Fibroblast of peridontal ligament (primary cell): ENCODE measurements around the gene BANK1.

ENCODE experiments used
- DNase-seq: peaks from one replicate; pipeline ENCODE4 v3.0.0-alpha.2; 2010; ENCODE audit errors: extremely low read depth

The BANK1 gene

DNA sequence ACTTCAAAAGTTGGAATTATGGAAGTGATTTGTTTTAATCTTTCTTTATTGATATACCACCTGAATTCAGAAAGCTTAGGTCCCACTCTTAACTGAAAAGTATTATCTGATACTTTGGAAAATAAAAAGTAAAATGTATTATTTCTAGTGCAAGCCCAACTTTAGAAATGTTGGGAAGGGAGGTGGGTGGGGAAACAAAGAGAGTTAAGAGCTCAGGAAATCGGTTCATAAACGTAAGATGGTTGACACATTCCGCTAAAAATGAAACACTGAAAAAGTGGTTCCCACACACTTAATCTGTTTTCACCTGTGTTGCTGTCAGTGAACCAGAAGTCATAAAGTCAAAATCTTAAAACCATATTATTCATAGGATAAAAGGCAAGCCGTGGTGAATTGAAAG lies 237.4 kb downstream of the BANK1 start:
- DNase-seq: no peak

DNA sequence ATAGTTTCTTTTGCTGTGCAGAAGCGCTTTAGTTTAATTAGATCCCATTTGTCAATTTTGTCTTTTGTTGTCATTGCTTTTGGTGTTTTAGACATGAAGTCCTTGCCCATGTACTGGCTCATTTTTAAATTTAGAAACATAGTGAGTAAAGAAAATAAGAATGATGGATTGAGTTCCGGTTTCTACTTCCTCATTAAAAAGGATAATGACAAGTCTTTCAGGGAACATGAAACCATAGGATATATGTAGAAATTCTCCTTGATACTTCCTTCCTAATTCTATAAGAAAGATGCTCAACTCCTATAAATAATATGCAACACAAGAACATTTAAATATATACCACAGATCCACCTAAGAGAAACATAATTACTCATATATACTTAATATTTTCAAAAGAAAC lies 240.9 kb downstream of the BANK1 start:
- DNase-seq: no peak

DNA sequence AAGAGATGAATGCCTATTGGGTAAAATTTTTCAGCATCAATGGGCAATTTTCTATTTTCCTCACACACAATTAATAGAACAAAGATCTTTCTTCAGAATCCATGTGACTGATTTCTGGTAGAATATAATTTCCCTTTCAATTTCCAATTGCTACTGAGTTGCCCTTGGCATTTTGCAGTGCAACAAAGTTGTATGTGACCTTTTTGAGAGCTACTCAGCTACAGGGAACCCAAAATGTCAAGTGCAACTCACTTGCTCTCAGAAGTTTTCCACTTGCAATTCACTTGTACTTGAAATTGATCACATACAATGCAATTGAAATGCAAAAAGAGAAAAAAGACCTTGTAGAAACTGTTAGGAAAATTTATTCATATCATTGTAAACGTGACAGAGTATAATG lies 245.5 kb downstream of the BANK1 start:
- no peak for DNase-seq

DNA sequence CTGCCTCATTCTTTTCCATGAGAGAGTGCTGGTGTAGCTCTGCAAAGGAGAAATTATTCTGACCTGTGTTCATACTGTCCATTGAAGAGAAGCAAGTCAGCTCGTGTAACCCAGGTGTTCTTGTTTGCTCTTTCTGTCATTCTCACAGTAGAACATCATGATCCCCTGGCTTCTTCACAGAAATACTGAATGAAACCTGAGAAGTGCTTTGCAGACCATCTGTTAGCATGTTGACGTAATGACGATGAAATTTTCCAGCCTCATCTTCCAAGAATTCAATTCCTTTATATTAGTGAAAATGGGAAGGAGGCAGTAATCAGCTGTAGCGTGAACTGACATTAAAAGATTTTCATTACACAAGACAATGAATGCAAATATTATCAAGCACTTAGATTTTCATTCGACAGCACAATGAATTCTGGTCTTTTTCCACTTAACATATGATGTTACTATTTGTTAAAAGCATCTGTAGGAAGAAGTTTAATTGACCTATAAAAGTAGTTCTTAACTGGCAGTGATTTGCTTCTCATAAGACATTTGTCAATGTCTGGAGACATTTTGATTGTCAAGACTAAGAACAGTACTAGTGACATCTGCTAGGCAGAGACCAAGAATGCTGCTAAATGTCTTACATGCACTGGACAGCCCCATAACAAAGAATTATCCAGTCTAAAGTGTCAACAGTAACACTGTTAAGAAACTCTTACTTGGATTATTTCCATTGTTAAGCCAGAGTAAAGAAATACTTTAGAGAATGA lies 246.3 kb downstream of the BANK1 start:
- peak; percentile 24 for DNase-seq

DNA sequence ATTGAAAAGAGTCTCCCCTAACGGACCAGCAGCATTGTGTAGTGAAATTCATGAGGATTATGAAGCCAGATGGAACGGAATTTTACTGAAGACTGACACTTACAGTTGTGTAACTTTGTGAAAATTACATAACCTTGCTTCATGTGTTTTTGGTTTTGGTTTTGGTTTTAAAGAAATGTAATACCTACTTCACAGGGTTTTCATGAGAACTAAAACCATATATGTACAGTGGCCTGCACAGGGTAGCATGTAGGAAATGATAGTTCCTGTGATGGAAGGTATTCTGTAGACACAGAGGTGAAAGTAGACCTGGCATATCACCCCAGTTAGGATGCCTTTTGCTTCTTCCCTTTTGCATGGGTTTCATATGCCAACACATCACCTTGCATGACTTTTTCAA lies 247.0 kb downstream of the BANK1 start:
- peak; percentile 10 for DNase-seq

DNA sequence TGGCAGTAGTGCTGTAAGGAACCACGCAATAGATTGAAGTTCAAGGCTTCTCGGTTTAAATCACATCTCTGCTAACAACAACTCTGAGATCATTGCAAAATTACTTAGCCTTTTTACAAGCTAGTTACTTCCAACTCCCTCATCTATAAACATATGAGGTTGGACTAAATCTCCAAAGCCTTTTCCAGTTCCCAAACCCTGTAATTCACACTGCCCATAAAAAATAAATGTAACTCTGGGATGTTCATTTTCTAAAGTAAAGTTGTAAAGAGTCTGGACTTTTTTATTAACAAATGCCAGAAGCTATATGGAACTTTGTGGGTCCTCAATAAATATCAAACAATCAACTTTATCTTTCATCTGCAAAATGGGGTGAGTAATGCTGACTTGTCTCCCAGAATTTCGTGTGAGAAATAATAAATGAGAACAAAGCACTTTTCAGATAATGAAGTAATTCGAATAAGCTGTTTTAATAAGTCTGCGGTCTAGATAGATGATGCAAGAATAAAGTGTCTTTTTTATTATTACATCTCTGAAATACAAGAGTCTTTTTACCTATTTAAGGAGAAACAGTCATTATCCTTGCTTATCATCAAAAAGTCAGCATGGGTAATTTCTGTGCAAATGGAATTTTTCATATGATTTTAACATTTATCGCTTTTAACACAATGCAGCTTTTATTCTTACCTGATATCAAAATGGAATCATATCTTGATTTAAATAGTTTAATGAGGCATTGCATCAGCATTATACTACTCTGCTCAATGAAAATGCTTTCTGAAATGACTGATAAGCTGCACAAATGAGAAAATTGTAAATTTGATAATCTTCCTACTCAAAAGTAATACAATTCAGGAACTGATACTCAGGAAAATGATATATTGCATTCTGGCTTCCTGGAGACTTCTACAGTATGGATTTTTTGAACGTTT lies 252.6 kb downstream of the BANK1 start:
- peak; percentile 6 for DNase-seq

DNA sequence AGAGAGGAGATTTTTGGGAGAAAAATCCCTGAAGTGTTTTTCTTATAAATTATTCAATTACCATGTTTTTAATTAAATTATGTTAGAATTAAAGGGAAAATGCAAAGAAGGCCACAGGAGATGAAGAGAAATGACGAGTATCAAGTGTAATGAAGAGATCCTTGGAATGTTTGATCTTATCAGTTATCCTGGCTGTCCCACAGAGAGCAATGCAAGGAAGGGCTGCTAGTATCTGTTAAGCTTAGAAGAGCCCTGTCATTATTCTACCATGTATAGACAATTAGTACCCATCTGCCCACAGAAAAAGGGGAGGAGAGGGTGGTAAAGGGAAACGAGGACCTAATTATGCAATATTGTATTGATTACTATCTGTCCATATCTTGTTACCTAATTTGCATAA lies 257.1 kb downstream of the BANK1 start:
- no peak for DNase-seq

DNA sequence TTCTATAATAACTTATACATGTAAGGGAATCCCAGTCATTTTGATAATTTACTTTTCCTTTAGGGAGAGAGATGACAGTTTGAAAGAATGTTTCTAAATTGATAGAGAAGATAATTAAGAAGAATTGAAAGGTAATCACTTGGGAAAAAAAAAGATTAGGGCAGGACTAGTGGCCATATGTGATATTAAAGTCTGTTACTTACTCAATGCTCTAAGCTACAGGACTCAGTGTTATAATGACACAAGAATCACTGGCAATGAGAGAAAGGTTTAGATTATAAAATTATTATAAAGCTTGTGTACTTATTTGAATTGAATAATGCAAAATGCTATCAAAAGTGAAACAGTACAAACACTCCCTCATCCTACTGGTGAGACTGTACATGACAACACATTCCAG lies 265.3 kb downstream of the BANK1 start:
- DNase-seq: no peak

DNA sequence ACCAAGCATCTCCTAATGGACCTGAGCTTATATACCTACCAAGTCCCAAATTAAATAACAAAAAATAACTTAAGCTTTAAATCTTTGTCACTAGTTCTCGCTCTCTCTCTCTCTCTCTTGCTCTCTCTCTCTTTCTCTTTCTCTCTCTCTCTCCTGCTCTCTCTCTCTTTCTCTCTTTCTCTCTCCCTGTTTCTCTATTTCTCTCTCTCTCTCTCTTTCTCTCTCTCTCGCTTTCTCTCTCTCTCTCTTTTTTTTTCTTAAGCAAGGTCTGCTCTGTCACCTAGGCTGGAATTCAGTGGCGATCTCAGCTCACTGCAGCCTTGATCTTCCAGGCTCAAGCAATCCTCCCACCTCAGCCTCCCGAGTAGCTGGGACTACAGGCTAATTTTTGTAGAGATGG lies 266.6 kb downstream of the BANK1 start:
- DNase-seq: no peak

DNA sequence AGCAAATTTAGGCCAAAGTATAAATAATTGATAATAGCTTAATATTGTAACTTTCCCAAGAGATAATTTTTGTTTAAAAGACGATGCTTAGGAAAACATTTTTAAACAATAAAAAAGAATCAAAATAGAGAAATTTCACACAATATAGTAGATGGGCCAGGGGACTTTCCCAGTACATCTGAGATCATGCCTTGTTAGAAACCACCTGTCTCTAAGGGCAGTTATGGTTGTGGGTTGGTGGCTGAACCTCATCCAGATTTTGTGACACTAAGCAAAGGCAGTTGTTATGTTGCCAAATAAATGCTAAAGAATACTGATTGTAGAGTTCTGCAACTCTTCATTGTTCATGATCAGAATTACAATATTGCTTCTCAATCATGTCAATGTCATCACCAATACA lies 270.6 kb downstream of the BANK1 start:
- no peak for DNase-seq

DNA sequence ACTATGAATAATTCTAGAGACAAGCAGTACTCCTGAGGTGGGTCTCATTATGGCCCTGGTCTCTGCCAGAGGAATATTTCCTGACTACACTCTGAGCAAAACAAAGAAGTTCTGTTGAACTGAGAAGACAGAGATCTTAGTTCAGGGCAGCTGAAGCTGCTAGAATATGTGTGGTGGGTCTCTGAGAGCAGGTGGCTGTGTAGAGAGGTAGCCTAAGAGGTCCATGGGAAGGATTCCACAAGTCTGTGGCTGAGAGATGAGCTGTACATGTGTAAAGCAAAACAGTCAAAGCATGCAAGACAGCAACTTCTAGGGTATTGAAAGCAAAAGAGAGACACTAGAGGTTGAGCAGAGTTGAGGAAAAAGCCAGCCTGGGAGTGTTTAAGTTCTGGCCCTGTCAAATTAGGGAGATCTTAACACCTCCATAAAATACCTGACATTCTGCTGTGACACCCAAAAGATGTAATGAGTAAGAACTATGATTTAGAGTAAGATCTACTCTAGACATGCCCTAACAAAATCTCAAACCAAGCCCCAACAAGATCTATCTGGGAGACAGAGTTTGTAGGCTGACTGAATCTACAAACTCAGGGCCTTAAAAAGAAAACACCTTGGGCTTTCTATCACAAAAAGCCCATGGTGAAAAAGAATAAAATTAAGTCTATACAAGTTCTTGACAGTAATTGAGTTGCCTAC lies 274.4 kb downstream of the BANK1 start:
- DNase-seq: no peak

DNA sequence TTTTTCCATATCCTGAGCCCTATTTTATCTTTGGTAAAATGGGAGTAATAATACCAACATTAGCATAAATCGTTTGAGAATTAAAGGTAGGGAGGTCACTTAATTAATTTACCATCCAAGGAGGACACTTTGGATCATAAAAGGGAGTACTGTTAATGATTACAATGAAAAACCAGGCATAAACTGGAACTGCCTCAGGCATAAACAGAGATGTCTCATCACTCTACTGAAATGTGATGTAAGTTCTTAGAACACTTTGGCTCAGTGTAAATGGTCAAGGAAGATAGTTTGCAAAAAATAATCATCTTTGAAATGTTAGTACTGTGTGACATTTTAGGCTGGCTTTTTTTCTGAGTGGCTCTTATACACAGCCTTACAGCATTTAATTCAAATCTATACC lies 286.1 kb downstream of the BANK1 start:
- DNase-seq: no peak

DNA sequence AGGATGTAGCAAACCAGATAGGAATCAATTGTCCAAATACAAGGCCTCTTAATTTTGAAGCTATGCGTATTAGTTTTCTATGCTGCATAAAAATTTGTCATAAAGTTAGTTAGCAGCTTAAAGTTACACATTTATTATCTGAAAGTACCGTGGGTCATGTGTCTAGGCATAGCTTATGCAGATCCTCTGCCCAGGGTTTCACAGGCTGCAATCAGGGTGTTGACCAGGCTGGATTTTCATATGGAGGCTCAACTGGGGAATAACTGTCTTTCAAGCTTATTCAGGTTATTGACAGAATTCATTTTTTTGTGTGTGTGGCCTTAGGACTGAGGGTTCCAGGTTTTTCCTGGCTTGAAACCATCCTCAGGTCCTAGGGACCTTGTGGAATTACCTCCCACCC lies 289.7 kb downstream of the BANK1 start:
- no peak for DNase-seq

DNA sequence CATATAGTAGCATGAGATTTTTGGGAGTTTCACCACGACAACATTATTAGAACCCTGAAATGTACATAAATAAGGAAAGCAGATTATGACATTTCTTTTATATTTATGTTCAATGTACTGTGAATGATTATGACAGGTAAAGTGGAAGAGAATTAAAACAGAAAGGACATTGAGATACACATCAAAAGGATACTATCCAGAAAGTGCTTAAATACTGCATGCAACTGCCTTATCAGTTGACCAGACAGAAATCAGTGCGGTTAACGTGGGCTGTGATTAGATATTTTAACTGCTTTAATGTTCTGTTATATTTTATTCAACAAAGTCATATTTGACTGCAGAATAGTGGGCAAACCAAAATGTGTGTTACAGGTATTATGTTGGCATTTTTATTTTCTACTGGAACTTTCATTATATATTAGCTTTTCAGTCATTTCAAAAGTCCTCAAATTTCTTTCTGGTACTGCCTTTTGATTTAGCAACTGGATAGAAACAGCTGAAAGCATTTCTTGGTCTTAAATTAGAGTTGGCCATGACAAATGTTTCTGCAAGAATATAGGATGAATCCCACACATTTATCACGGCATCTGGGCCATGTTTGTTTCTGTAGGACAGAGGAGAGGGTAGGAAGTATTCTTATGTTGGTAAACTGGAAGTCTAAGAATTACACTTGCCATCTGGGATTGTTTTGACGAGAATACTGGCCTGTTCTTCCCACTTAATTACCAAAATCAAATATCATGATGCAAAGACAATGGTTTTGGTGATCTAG lies 299.5 kb downstream of the BANK1 start:
- no peak for DNase-seq

DNA sequence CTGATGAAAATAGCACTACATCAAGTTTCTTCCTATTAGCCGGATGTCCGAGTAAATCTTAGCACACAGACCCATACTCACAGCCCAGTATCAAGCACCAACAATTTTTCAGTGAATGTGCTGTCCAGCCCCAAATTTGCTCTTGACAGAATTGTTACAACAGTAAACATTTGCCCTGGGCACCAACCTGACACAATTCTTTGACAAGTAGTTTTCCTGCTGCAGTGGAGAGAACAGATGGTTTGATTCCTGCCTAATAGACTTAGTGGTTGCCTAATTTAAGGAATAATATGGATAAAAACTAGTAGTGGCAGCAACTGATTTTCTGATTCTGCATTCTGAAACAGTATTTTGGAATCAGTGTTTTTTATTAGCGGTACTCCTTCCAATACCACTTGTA lies 301.1 kb downstream of the BANK1 start:
- no peak for DNase-seq

DNA sequence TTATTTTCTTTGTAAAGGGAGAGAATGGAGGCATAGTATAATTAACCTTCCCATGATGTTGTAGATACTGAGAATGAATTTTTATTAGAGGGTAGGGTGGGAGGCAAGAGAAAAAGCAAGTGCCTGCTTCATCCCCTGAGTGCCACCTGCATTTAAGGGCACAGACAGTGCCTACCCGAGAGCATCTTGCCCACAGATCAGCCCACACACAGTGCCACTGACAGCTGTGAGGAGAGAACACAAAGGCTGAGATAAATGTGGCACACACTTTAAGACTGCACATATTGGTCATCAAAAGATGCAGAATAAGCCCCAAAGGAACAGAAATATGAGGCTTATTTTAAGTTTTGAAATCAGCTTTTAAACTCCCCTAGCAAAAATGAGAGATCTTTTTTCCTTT lies 304.0 kb downstream of the BANK1 start:
- no peak for DNase-seq

DNA sequence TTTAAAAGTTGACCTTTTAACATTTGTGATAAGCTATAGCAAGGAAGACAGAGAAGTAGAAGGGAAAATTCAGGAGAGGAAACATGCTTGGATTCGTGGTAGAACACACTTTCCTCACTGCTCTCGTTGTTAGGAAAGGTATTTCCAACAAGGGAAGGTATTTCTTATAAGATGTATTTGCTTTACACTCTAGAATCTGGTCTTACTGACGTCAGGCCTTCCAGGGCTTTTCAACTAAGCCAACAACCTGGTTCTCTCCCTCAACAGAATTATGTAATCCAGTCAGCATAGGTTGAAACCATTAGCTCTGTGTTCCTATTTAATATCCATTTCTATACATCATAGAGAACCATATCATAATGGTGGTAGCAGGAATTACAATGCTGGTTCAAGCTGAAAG lies 312.8 kb downstream of the BANK1 start:
- DNase-seq: no peak

DNA sequence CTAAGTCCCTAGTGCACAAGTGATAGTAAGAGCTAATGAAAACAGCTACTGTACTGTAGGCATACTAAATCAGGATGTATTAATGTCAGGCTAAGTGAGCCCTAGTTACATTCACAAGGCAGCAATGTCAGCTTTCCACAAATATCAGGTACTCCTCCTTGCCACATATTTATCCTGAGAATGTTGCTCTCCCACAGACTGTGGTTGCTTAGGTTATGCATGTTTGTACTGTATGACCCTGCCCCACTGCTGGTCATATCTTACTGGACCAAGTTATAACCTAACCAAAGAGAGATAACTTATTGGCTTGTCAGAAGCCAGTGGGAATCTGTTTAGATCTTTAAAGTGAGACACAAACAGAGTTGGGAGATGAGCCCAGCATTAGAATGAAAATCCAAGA lies 313.7 kb downstream of the BANK1 start:
- DNase-seq: no peak

DNA sequence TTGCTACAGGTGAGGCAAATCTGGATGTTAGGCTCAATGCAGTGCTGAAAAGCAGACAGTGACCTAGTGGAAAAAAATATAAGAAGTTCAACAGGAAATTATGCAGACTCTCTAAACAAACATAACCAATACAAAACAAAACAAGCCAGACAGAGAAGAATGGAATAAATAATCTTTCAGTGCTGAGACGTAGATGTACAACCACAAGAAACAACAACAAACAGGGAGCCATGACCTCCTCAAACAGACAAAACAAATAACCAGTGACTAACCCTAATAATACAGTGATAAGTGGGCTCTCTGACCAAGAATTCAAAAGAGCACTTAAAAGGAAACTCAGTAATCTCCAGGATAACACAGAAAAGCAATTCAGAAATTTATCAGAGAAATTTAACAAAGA lies 315.5 kb downstream of the BANK1 start:
- DNase-seq: no peak

DNA sequence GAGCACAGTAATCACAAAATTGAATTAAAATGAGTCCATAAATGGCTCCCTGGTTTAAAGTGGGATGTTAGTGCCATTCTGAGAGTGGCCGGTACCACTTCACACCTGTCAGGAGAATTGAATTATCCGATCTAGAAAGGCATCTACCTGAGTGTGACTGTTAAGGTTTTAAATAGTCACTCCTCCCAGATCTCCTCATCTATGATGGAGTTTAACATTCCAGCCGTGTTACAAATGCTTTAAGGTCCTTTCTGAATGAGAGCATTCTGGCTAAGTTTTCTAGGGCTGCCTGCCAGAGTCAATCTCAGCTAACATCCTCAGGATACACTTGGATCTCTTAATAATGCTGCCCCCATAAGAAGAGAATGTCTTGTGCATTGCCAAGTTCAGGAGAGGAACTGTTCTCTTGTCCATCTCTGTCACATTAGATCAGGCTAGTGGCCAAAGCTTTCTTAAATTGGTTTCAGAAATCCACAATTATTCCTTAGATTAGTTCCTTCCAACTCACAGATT lies 323.6 kb downstream of the BANK1 start:
- no peak for DNase-seq

DNA sequence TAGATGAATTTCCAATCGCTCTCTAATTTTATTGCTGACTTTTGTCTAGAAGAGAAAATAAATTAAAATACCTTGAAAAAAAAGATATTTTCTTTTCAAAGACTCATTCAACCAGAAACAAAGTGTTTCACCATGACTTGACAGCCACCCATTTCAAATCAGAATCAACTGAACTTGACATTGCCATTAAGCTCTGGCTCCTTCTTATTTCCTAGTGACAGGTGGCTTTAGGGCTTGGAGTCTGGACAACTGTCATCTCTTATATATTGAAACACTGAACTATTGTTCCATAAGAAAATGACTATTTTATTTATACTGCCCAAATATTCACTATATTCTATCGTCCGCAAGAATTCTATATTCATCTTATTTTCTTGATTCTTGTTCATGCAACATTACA lies 325.6 kb downstream of the BANK1 start:
- no peak for DNase-seq

DNA sequence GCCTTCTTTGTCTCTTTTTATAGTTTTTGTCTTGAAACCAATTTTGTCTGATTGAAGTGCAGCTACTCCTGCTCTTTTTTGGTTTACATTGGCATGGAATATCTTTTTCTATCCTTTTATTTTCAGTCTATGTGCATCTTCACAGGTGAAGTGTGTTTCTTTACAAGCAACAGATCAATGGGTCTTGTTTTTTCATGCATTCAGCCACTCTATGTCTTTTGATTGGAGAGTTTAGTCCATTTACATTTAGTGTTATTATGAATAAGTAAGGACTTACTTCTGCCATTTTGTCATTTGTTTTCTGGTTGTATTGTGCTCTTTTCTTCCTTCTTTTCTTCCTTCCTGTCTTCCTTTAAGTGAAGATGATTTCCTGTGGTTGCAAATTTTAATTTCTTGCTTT lies 330.3 kb downstream of the BANK1 start:
- DNase-seq: no peak
